Brain pericyte (primary cell): ENCODE data around the gene PHAF1.
"Not testable (repeated sequence)": the region's sequence is repeated elsewhere in the genome, so short reads cannot be mapped to it uniquely, and the experiment has no call there.

Experiments
- DNase-seq: peaks from one replicate; pipeline ENCODE4 v3.0.0-alpha.2; 2012; ENCODE audit warnings: low read depth, low spot score

Gene PHAF1

GRCh38 chr16:67104845-67105244 is 4.9 kb upstream of the PHAF1 start:
- no peak for DNase-seq

- DNase-seq = no peak
Observed at GRCh38 chr16:67105246-67105645, 4.5 kb upstream of the PHAF1 start.

- DNase-seq = no peak
Observed at GRCh38 chr16:67105881-67106280, 3.9 kb upstream of the PHAF1 start.

GRCh38 chr16:67108489-67108888 is 1.3 kb upstream of the PHAF1 start:
- DNase-seq = no peak

- DNase-seq = no peak
Observed at GRCh38 chr16:67108931-67109406, 772 bp upstream of the PHAF1 start.

GRCh38 chr16:67111951-67112444 is 2.3 kb downstream of the PHAF1 start:
- no peak for DNase-seq

GRCh38 chr16:67112591-67113399 is 3.1 kb downstream of the PHAF1 start:
- DNase-seq = no peak

GRCh38 chr16:67114793-67115192 is 5.1 kb downstream of the PHAF1 start:
- DNase-seq = no peak

GRCh38 chr16:67115639-67116038 is 5.9 kb downstream of the PHAF1 start:
- no peak for DNase-seq

GRCh38 chr16:67116388-67117311 is 6.9 kb downstream of the PHAF1 start:
- DNase-seq = no peak

GRCh38 chr16:67117716-67118115 is 8.0 kb downstream of the PHAF1 start:
- no peak for DNase-seq

GRCh38 chr16:67120025-67120424 is 10.3 kb downstream of the PHAF1 start:
- no peak for DNase-seq

- not testable (repeated sequence) for DNase-seq
Observed at GRCh38 chr16:67122799-67123198, 13.1 kb downstream of the PHAF1 start.

- no peak for DNase-seq
Observed at GRCh38 chr16:67128417-67128816, 18.7 kb downstream of the PHAF1 start.

- DNase-seq = no peak
Observed at GRCh38 chr16:67128887-67129286, 19.1 kb downstream of the PHAF1 start.

- DNase-seq = no peak
Observed at GRCh38 chr16:67129422-67129821, 19.7 kb downstream of the PHAF1 start.

- DNase-seq = no peak
Observed at GRCh38 chr16:67137605-67138004, 27.9 kb downstream of the PHAF1 start.

- no peak for DNase-seq
Observed at GRCh38 chr16:67141391-67141790, 31.6 kb downstream of the PHAF1 start.

- no peak for DNase-seq
Observed at GRCh38 chr16:67142342-67142741, 32.6 kb downstream of the PHAF1 start.

GRCh38 chr16:67144943-67145342 is 35.2 kb downstream of the PHAF1 start:
- no peak for DNase-seq

GRCh38 chr16:67145746-67146145 is 36.0 kb downstream of the PHAF1 start:
- no peak for DNase-seq
